ENCODE measurements around the gene TMA7B.

TMA7B gene

DNA sequence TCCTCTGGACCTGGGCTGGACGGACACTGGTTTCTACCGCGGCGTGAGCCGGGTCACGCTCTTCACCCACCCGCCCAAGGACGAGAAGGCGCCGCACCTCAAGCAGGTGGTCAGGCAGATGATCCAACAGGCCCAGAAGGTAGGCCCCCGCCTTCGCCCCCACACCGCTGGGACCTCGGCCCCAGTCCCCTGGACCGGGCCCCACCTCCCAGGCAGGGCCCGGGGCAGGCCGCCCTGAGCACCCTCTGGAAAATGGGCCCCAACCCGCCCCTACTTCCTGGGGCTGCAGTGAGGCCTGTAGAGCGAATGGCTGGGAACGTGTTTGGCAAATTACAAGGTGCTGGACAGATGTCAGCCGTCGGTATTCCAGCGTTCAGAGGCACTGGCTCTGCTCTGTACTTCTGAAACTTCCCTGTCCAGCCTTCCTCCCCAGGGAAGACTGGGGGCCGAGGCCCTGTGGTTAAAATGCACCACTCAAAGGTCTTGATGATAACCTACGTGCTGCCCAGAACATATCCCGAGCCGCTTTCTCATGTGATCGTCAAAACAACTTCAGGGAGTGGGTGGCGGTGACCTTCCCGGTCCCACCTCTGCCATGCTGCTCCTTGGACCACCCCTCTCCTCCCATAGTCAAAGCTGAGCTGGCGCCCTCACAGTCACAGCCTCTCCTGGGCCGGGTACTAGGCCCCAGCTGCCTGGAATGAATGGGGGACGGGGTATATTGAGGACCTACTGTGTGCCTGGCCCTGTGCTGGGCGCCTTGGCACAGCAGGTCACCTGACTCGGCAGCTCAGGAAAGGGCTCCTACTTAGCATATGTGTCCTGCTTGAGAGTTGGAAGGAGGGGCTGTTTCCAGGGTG is 35.4 kb downstream of the TMA7B start:
- TF ChIP-seq, protein P1, sequence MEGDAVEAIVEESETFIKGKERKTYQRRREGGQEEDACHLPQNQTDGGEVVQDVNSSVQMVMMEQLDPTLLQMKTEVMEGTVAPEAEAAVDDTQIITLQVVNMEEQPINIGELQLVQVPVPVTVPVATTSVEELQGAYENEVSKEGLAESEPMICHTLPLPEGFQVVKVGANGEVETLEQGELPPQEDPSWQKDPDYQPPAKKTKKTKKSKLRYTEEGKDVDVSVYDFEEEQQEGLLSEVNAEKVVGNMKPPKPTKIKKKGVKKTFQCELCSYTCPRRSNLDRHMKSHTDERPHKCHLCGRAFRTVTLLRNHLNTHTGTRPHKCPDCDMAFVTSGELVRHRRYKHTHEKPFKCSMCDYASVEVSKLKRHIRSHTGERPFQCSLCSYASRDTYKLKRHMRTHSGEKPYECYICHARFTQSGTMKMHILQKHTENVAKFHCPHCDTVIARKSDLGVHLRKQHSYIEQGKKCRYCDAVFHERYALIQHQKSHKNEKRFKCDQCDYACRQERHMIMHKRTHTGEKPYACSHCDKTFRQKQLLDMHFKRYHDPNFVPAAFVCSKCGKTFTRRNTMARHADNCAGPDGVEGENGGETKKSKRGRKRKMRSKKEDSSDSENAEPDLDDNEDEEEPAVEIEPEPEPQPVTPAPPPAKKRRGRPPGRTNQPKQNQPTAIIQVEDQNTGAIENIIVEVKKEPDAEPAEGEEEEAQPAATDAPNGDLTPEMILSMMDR (IDR thresholded peaks at IDR 0.05; ENCODE audit: insufficient read depth, low read length, missing control alignments) = no peak
- ChIA-PET CTCF (interaction anchor here (2.4 kb wide), 1 partner anchor 29 kb away, joined by 9 read pairs; no protein-coding TSS in a partner anchor), POLR2A (no interaction called here)
- no peak for DNase-seq (ENCODE audit: low read depth, low spot score)
- H3K4me3 ChIP-seq (ENCODE audit: low read depth, low read length) = no peak overlapping the region

DNA sequence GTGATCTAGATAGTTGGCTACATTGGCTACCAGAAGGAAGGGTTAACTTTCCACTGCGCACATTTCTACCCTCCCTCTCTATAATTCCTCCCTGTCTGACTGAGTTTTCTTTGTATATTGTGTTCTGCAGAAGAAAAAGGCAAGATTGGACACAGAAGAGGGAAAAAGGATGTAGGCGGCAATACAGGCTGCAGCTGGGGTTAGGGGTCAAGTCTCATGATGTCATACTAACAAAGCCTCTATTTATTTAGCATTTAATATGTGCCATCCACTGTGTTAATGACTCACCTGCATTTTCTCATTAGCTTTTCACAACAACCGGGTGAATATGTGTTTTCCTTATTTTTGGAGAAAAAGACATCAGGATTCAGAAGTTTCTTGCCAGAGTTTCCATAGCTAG is 36.5 kb downstream of the TMA7B start:
- TF ChIP-seq, protein P1 (IDR thresholded peaks at IDR 0.05; ENCODE audit: insufficient read depth, low read length, missing control alignments) = no peak
- ChIA-PET CTCF (interaction anchor here (2.4 kb wide), 1 partner anchor 28 kb away, joined by 9 read pairs; no protein-coding TSS in a partner anchor), POLR2A (no interaction called here)
- H3K4me3 ChIP-seq (ENCODE audit: low read depth, low read length) = no peak overlapping the region
- no peak for DNase-seq (ENCODE audit: low read depth, low spot score)

DNA sequence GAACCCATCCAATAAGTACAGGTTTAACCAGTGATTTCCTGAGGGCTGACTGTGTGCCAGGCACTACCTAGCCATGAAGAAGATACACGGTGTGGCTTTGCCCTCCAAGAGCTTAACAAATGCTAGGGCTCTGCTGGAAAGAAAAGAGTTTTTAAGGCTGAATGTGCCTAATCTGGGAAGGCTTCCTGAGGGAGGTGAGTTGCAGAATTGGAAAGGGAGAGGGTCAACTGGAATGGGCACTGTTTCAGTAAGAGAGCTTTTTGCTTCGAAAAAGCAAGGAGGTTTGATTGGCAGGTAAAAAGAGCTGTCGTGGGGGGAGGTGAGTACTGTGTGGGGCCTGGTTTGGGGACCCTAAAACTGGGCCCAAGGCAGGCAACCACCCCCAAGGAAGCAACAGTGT is 37.2 kb downstream of the TMA7B start:
- ChIA-PET CTCF (interaction anchor here (2.4 kb wide), 1 partner anchor 27 kb away, joined by 9 read pairs; no protein-coding TSS in a partner anchor), POLR2A (no interaction called here)
- no peak for DNase-seq (ENCODE audit: low read depth, low spot score)
- TF ChIP-seq, protein P1 (IDR thresholded peaks at IDR 0.05; ENCODE audit: insufficient read depth, low read length, missing control alignments) = no peak
- no peak overlapping the region for H3K4me3 ChIP-seq (ENCODE audit: low read depth, low read length)

DNA sequence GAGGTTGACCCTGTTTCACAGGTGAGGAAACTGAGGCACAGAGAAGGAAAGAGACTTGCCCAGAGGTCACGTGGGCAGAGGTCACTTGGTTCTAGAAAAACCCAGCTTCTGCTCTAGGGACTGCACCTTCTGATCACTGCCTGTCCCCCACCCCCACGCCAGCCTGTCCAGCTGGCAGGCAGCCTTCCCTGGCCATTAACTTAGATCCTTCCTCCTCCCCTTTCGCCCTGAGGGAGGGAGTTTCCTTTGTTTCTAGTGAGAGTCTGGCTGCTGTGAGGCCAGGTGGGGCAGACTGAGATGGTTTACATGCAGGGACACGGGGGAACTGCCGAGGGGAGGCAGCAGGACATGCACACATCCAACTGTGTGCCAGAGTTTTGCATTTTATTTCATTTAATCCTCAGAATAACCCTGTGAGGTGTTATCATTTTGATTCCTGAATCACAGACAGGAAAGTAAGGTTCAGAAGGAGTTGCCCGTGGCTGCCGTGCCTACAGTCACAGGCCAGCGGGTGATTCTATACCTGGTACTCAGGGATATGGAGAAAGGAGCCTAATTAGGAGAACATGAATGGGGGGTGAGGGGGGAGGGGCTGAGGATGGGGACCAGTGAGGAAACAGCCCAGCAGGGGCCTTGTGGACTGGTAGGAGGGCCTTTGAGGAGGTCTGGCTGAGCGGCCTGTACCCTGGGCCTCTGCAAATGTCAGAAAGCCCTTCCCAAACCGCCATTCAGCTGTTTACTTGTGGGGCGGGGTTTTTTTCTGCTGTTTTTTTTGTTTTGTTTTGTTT is 37.9 kb downstream of the TMA7B start:
- CTCF ChIA-PET = interaction anchor here (2.4 kb wide), 1 partner anchor 26 kb away, joined by 9 read pairs; no protein-coding TSS in a partner anchor
- TF ChIP-seq, protein P1 (IDR thresholded peaks at IDR 0.05; ENCODE audit: insufficient read depth, low read length, missing control alignments) = no peak
- H3K4me3 ChIP-seq (ENCODE audit: low read depth, low read length) = no peak overlapping the region
- POLR2A ChIA-PET = no interaction called here
- DNase-seq (ENCODE audit: low read depth, low spot score) = no peak

DNA sequence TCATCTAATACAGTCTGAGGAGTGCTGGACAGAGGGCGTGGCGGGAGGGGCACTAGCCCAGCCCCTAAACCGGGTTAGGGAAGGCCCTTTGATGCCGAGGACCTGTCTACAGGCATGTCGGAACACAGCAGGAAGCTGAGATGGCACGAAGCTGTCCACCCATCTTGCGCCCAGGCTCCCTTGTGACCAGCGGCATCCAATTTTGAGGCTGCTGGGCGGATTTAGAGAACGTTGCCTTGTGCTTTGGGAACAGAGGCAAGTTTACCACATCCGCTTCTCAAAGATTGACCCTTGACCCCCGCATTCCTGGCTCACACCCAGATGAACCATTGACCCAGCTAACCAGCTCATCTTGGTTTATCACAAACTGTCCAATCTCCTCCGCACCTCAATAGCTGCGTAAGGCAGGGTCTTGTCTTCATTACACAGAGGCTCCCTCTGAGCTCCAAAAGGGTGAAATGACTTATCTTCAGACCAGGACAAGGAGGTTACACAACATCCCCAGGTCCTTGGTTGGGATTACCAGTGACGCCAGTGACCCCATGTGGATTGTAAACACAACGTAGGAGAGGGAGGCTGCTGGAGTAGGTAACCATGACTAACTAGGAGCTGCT is 39.1 kb downstream of the TMA7B start:
- H3K4me3 ChIP-seq (ENCODE audit: low read depth, low read length) = no peak overlapping the region
- ChIA-PET POLR2A (interaction anchor here (0.6 kb wide), 1 partner anchor 30 kb away, joined by 3 read pairs; no protein-coding TSS in a partner anchor), CTCF (interaction anchor here (0.6 to 1.7 kb wide), 2 partner anchors 16 to 26 kb away, joined by 4 to 5 read pairs; no protein-coding TSS in a partner anchor)
- no peak for DNase-seq (ENCODE audit: low read depth, low spot score)
- TF ChIP-seq, protein P1 (IDR thresholded peaks at IDR 0.05; ENCODE audit: insufficient read depth, low read length, missing control alignments) = no peak

Data from AG04449 (cell line).